HG03354 (cell line): ENCODE results near the gene BPIFB6.
"Not testable (repeated sequence)": the region's sequence is repeated elsewhere in the genome, so short reads cannot be mapped to it uniquely, and the experiment has no call there.

Experiments
- ATAC-seq: cut with Tn5 transposase; IDR thresholded peaks from one replicate; pipeline ENCODE4 v1.9.1; 2021; ENCODE audit warnings: mild to moderate bottlenecking; ENCODE audit not compliant: unreplicated experiment, poor library complexity, severe bottlenecking

The BPIFB6 gene

GRCh38 chr20:33026779-33027759, 4.4 kb upstream of the BPIFB6 start:
- ATAC-seq: no peak

- ATAC-seq: no peak
These were observed 3.4 kb upstream of the BPIFB6 start for GRCh38 chr20:33027769-33028751.

- no peak for ATAC-seq
These were observed 2.6 kb upstream of the BPIFB6 start for GRCh38 chr20:33028875-33029274.

GRCh38 chr20:33030076-33030475, 1.4 kb upstream of the BPIFB6 start:
- ATAC-seq: no peak

GRCh38 chr20:33030569-33030968, 879 bp upstream of the BPIFB6 start:
- no peak for ATAC-seq

- no peak for ATAC-seq
These were observed 1.1 kb downstream of the BPIFB6 start for GRCh38 chr20:33032555-33032954.

- ATAC-seq: no peak
These were observed 1.9 kb downstream of the BPIFB6 start for GRCh38 chr20:33033381-33033780.

GRCh38 chr20:33034115-33034514, 2.7 kb downstream of the BPIFB6 start:
- ATAC-seq: no peak

GRCh38 chr20:33034901-33035492, 3.5 kb downstream of the BPIFB6 start:
- ATAC-seq: no peak

GRCh38 chr20:33037456-33037855, 6.0 kb downstream of the BPIFB6 start:
- ATAC-seq: no peak

GRCh38 chr20:33038243-33038642, 6.8 kb downstream of the BPIFB6 start:
- no peak for ATAC-seq

GRCh38 chr20:33042430-33042829, 11.0 kb downstream of the BPIFB6 start:
- no peak for ATAC-seq

GRCh38 chr20:33042983-33043730, 11.7 kb downstream of the BPIFB6 start:
- ATAC-seq: no peak

- no peak for ATAC-seq
These were observed 12.3 kb downstream of the BPIFB6 start for GRCh38 chr20:33043731-33044181.

GRCh38 chr20:33045129-33045721, 13.8 kb downstream of the BPIFB6 start:
- ATAC-seq: not testable (repeated sequence)

GRCh38 chr20:33046412-33046811, 15.0 kb downstream of the BPIFB6 start:
- no peak for ATAC-seq

- ATAC-seq: no peak
These were observed 19.9 kb downstream of the BPIFB6 start for GRCh38 chr20:33051333-33051732.

- no peak for ATAC-seq
These were observed 22.1 kb downstream of the BPIFB6 start, which contains the start of gene BPIFB3 for GRCh38 chr20:33053291-33054106. TSS of gene BPIFB3 (plus strand) at chr20:33053903. CDS start at chr20:33055436, 1,533 bp downstream.
